Measurements from ENCODE around the gene UTP4.

Gene UTP4

DNA sequence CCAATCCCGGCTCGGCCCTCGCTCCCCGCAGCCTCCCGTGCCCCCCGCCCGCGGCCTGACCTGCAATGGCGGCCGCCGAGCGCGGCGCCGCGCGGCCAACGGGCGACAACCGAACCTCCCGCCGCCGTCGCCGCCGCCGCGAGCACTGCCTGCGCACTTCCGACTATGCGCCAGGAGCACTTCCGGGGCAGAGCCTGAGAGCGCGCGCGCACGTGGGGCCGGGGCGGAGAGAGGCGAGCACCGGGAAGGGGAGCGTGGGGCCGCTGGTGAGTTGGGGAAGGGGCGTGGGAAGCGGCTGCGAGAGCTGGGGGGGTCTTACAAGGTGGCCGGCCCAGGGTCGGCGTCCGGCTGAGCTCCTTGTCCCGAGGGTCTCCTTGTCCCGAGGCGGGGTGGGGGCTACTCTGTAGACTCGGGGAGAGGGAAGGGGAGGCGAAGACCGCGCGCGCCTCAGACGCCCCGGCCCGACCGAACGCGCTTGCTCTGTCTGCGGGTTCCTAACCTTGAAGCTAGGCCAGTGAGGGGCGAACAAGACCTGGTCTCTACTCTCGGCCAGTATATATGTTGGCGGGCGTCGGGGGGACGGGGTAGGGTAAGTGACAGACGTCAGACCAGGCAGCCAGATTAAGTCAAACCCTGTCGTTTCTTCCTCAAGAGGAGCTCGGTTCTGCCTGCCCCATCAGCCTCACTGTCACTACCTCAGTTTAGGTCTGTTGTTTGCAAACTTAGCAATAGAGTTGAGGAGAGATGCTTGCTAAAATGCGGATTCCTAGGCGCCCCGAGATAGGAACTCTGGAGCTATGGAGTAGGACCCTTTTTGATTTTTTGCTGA lies at the start of gene UTP4, which contains the start of gene CHTF8:
UTP4 (plus strand) TSS at position 226 of the 829 bp plus-strand sequence. CDS start 811 bp downstream, outside the sequence.
CHTF8 (minus strand) TSS at position 165 of the 829 bp plus-strand sequence. CDS start 11,130 bp downstream, outside the sequence.
- peak; percentile 88 for DNase-seq

DNA sequence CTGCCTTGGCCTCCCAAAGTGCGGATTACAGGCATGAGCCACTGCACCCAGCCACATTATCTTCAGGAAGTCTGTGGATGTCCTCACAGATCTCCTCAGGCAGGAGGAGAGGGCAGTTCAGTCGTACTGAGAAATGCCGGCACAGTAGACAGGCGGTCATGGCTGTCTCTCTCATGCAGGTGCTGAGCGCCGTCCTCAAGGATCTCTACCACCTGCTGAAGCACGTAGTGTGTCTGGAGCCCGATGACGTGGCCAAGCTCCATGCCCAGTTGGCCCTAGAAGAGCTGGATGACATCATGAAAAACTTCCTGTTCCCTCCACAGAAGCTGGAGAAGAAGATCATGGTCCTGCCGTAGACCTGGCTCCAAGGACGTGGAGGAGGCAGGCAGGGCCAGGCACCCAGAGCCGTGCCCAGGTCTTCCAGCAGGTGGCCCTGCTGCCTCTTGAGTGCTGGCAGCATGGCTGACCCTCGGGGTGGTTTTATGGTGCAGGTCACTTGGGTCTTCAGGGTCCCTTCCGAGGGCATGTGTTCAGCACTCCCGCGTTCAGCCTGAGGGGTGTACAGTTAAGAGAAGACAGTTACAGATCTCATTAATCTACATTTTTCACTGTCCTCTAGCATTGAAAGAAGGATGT lies 49.0 kb upstream of the UTP4 start:
- no peak for DNase-seq

DNA sequence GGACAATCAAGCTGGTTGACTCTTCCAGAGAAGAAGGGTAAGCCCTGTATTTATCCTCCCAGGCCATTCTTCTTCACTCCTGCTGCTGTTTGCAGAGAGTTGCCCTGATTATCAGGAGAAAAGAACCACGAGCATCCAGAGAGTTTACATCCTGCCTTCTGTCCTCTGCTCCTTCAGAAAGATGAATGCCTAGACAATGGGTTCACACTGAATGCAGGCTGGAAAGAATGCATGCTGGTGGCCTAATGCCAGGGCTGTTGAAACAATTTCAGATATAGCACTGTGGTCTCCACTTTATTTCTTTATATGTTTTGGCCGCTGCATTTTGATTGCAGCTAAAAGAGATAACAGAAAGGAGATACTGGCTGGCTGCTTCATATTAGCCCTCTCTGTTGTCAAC lies 48.2 kb upstream of the UTP4 start:
- DNase-seq, result no peak

DNA sequence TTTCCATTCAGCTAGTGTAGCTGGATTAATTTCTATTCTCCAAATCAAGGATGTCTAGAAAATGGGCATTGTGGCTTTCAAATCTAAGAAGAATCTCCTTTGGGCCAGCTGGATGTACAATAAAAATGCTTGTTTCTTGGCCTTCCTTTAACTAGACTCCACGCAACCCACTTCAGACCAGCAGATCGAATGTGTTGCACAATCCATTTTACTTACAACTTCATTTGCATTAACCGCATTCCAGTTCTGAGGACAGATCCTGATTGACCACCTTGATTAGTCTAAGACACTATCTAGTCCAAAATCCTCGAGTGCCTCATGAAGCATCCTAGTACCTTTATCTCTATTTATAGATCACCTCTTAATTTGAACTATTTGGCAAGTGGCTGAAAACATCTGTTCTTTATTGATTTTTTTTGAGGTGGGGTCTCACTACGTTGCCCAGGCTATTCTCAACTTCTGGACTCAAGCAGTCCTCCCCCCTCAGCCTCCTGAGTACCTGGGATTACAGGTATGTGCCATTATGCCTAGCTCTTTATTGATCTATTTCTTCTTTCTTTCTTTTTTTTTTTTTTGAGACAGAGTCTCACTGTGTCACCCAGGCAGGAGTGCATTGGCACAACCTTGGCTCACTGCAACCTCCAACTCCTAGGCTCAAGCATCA lies 47.3 kb upstream of the UTP4 start:
- no peak for DNase-seq

DNA sequence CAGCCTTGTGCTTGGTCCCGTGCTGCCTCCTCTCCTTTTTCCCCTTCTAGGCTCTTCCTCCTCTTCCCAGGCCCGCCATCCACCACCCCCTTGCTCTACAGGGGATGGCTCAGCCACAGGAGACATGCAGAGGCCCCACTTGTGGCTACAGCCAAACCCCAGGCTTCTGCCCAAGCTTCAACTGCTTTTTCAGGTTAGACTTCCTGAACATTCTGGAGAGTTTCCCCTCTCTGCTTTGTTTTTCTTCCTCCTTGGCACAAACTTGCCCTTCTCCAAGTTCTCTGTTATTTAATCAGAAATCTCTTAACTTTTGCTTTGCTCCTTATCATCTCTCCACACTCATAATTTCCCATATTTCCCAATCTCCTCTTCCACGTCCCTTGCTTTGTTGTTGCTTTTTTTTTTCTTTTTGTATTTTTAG lies 45.3 kb upstream of the UTP4 start:
- no peak for DNase-seq

DNA sequence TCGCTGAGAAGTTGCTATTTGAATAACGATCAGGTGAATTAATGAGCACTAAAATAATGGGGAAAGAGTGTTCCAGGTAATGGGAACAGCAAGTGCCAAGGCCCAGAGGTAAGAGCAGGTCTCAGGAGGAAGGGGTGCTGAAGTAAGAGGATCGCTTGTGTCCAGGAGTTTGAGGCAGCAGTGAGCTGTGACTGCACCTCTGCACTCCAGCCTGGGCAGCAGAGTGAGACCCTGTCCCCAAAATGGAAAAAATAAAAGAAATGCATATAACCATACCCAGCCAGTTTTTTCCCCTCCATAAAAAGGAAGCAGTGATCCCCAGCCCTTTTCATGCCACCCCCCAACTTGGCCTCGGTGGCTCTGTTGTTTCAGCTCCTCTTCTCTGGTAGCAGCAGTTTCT lies 43.8 kb upstream of the UTP4 start:
- no peak for DNase-seq

DNA sequence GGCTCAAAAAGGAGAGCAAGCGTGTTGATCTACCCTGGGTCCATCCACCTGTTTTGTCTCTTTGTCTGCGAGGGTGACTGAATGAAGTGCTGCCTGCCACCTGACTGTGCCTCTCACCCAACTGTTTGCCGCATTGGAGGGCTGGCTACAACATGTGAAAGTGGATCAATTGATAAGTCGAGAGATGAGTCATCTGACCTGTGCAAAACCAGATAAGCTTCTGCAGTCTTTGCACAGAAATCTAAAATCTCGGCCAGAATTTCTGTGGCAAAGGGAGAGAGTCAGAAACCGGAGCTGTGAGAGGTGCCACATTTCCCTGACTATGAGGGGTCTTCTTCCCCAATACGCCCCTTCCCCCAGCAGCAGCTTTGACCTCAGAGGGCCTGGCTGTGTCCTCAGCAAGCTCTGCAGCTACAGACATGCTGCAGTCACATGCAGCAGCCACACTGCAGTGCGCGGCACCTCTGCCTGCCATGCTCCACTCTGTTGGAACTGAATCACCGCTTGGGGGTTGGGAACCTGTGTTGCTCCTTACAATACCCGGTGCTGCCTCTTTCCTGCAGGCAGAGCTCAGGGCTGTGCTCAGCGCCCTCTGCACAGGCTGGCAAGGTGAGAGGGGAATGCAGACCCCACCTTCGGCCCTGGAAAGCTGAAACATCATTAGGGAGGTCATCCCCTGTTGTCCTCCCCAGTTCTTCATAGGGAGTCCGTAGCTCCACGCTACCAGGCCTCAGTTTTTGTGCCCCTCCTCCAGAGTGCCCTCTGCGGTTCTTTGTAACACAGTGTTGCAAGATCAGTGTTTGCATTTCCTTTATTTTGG lies 43.1 kb upstream of the UTP4 start:
- DNase-seq, result peak; percentile 77

DNA sequence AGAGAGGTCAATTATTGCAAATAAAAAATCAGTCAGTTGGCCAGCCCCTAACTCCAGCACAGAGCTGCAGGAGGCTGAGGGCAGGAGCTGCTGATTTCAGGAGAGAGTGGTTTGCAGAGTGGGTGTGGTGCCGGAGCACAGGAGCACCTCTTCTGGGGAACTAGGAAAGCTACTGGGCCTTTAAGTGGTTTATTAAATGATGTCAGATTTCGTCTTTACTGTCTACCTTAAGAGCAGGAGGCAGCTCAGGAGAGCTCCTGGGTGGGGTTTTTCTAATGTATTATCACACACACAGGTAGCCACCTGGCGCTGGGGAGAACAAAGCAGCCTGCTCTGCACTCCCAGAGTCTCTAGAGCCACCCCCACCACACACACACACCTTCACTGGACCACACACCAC lies 38.5 kb upstream of the UTP4 start:
- DNase-seq, result no peak

DNA sequence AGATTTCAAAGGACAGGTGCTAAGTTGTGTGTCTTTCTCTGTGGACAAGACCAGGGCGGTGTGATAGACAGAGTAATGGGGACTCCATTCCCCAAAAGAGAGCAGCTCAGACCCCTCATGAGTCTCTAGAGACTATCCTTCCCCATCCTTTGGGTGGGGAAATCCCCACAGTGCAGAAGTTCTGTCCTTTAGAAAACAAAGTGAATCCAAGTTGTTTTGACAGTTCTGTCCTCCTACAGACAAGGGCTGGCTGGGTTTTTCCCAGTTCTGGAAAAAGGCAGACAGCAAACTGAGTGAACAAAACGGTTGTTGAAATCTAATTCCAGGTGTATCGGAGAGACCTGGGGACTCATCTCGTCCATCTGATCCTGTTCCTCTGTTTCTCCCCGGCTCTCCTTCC lies 37.9 kb upstream of the UTP4 start:
- no peak for DNase-seq

DNA sequence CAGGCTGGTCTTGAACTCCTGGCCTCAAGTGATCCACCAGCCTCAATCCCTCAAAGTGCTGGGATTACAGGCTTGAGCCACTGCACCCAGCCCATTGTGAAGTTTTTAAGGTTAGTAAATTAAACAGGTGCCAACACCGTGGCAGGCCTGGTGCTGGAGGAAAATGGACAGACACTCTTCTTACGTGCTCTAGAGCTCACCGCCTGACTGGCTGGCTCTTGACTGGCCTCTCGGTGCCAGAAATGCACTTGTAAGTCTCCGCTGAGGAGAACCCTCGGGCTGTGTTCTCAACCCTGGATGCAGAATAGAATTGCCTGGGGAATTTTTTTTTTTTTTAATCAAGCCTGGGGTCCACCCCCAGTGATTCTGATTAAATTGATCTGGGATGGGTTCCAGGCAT lies 37.3 kb upstream of the UTP4 start:
- no peak for DNase-seq

DNA sequence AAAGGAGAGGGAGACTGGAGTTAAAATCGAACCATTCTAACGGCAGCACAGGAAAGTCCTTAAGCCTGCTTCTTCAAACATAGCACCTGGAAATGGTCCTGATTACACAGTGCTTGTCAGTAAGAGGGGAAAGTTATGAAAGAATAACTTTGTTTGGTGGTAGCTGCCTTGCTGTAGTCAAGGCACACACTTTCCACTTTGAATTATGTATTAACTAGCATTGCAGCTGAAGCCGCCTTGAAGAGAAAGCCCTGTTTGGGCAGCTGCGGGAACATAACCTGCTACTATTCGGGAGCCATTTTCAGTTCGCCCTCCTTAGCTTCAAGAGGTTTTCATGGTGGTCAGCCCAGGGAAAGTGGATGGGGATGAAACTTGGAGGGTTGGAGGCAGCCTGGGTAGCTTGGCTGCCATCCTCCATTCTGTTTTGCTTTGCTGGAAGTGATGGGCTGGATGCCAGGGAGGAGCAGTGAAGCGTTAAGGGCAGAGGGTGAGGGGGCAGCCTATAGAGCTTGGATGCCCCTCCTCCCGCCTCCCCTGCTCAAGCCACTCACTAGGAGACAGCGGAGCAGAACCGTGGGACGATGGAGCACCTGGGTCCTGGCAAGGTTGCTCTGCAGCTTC lies 32.3 kb upstream of the UTP4 start:
- no peak for DNase-seq

DNA sequence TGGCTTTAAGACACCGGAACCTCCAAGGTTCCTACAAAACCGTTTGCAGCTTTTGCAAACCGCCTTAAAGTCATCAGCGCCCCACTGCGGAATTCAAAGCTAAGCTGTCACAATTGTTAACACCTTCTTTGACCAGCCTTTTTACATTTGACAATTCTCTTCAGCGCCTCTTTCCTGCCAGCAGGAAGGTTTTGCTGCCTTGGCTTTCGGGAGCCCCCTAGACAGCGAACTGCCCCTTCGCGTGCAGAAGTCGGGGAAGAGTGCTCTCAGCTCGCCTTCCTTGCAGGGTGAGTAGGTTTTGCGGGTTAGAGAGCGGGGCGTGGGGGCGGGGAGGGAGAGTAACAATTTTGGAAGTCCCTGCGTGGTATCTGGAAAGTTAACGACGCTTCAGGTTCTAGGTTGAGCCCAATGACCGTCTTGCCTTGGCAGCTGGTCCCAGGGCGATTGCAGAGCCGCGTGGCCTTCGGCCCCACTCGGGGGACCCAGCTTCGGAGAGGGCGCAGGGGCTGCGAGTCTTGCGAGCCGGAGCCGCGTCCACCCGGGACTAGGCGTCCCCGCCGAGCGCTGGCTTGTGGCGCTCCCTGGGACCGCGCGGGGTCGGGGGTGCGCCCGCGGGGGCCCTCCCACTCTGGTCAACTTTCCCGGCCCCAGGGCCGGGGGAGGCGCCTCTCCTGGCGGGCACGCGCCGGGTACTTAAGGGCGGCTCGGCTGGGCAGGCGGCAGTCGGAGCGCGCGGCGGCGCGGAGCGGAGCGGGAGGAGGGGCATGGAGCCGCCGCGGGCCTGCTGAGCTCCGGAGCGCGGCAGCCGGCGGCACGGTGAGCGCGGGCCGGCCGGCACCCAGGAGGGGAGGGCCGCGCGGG lies 26.7 kb upstream of the UTP4 start, which contains the start of gene HAS3:
HAS3 (plus strand) TSS at position 153 of the 861 bp plus-strand sequence. CDS start 3,743 bp downstream, outside the sequence.
- peak; percentile 82 for DNase-seq

DNA sequence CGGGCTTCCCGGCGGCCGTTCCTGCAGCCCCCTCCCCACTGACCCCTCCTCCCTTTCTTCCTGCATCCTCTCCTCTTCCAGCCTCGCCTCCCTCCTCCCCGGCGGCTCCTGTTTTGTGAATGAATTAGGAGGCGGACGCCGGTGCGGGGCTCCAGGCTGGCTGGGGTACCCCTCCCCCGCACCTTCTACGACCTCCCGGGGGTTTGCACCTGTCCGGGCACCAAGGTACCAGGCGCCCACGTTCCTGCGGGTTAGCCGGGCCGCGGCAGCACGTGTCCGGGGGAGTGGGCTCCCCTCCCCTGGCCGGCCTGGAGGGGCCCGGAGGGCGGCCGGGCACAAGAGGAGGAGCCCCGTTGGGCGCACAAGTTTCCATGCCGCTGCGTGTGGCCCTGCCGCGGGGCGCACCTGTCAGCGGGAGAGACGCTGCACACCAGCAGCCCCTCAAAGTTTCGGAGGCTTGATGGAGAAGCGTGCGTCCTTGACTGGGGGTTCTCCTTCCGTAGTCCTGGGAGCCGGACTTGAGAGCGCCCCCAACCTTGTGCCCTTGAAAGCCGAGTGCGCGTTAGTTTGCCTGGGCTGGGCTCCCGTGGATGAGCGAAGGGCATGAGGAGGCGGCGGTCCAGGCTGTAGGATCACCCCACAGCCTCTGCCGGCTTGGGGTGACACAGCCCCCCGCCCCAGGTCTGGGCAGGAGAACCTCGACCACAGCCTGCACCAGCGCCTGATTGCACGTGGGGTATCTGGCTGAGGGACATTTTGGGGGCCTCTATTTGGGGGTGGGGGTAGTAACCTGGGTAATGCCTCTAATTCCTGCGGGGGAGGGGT lies 25.7 kb upstream of the UTP4 start:
- no peak for DNase-seq

DNA sequence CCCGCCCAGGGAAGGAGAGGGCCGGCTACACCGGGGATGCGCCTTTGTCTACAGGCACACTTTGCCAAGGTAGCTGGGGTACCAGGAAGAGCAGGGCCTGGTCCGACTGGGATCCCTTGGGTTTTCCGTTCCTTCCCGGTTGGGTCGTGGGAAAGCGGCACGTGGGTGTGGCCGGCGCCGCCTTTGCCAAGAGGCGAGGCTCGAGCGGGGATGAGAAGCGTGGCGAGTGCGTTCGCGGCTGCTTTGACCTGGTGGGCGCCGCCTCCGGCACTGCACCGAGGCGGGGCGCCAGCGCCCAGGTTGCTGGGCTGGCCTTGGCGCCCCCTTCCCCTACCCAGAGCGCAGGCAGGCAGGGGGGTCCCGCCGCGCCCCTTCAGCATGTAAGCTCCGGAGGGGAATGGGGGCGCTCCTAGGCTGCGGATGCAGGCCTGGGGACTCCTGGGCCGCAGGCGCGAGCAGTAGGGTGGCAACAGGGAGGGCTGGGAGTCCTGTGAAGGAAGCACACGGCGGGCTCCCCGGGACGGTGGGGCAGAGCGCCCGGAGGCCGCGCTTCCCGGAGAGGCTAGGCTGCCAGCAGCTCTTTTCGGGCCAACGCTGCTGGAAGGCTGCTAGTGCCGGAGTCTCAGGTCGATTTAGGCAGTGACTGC lies 25.0 kb upstream of the UTP4 start:
- DNase-seq, result no peak

DNA sequence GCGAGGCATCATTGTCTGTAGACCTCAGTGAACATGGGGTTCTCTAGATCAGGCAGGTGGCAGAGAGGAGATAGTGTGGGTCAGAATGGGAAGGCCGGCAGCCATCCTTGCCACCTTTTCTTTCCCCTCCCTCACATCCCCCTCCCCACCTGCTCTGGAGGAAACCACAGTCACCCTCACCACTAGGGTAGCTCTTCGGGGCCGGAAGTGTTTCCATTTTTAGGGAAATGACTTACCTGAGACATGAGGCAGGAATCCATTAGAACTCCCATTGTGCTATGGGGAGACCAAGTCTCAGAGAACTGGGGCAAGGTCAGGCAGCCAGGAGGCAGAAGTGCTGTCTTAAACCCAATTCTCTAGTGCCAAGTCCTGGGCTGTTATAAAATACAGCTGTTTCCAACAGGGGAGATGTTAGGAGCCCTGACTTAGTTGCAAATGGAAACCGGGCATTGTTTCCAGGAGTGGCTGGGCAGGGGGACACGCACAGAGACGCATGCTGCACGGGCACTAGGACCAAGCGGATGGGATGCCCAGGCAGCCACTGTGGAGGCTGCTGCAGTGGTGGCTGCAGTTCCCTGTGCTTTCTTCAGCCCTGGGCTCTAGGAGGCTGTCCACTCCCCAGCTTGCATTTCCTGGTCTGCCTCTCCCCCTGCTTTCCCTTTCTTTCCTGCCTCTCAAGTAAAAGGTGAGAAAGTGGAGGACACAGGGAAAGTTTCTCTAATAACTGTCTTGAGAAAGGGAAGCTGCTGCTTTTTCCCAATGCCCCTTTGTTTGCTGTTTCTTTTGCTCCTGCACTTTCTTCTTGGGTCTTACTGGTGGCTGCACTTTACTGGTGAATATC lies 24.2 kb upstream of the UTP4 start:
- DNase-seq, result no peak

DNA sequence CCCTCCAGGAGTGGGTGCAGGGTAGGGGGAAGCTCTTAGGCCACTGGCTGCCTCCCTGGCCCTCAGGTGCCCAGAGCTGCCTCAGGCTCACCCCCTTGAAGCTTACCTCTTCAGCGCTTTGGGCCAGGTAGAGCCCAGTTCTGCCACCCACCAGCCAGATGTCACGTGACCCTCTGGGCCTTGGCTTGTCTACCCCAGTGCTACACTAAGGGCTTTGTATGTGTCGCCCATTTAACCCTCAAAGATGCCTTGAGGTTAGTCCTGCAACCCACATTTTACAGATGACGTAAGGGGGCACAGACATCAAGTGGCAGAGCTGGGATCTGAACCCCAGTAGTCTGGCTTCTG lies 23.6 kb upstream of the UTP4 start:
- DNase-seq, result no peak

DNA sequence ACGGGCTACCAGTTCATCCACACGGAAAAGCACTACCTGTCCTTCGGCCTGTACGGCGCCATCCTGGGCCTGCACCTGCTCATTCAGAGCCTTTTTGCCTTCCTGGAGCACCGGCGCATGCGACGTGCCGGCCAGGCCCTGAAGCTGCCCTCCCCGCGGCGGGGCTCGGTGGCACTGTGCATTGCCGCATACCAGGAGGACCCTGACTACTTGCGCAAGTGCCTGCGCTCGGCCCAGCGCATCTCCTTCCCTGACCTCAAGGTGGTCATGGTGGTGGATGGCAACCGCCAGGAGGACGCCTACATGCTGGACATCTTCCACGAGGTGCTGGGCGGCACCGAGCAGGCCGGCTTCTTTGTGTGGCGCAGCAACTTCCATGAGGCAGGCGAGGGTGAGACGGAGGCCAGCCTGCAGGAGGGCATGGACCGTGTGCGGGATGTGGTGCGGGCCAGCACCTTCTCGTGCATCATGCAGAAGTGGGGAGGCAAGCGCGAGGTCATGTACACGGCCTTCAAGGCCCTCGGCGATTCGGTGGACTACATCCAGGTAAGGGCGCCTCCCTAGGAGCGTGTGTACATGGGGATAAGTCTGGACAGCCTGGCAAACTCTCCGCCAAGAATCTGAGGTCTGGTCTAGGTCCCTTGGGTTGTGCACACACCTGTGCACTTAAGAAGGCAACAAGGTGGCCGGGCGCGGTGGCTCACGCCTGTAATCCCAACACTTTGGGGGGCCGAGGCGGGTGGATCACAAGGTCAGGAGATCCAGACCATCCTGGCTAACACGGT lies 22.8 kb upstream of the UTP4 start:
- DNase-seq, result no peak

DNA sequence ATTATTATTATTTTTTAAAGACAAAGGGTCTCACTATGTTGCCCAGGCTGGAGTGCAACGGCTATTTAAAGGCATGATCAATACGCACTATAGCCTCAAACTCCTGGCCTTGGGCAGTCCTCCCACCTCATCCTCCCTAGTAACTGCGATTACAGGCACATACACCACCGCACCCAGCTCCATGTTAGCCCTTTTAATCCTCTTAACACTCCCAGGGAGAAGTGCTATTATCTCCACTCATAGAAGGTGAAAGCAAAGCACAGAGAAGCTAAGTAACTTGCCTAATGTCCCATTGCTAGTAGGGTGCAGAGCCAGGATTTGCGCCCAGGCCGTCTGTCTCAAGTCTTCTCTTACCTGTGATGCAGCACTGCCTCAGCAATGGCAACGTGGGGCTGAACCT lies 22.0 kb upstream of the UTP4 start:
- DNase-seq, result no peak

All from OCI-M1 (cell line).